WTC11 (cell line): ENCODE results near the gene SGMS1. TPM values are rescaled to one million over a fixed set of nuclear protein-coding genes. Genes with fewer than 3 reads are reported as not detected.

Experiments
- ATAC-seq: fragments of 200-7000 bp; cut with Tn5 transposase; 2 replicates; pipeline ENCODE4 v1.10.0; 2021; ENCODE audit warnings: mild to moderate bottlenecking, moderate library complexity
- CTCF ChIA-PET: fragments of 300-600 bp; sonication (Branson Sonifier 250); formaldehyde crosslinking; loops from one replicate; lab custom pipeline; 2021; ENCODE audit warnings: antibody characterized with exemption; lab: Charles Lee
- POLR2A ChIA-PET: fragments of 350-600 bp; sonication (Branson Sonifier 250); formaldehyde crosslinking; loops from one replicate; lab custom pipeline; 2021; ENCODE audit warnings: antibody characterized with exemption; lab: Charles Lee
- DNase-seq: peaks from one replicate; pipeline ENCODE4 v3.0.0; 2021; ENCODE audit warnings: low spot score
- H3K27ac Mint-ChIP-seq: 2 replicates; pipeline ENCODE4 v1.8.0; 2021; ENCODE audit warnings: mixed read lengths
- H3K27me3 Mint-ChIP-seq: 2 replicates; pipeline ENCODE4 v1.8.0; 2021; ENCODE audit warnings: low read depth, mild to moderate bottlenecking, moderate library complexity, mixed read lengths
- H3K36me3 Mint-ChIP-seq: 2 replicates; pipeline ENCODE4 v1.8.0; 2021; ENCODE audit warnings: mixed read lengths
- H3K4me1 Mint-ChIP-seq: 2 replicates; pipeline ENCODE4 v1.8.0; 2022; ENCODE audit warnings: mixed read lengths
- H3K4me3 Mint-ChIP-seq: 2 replicates; pipeline ENCODE4 v1.8.0; 2021; ENCODE audit warnings: mild to moderate bottlenecking, moderate library complexity, mixed read lengths
- H3K9me3 Mint-ChIP-seq: 2 replicates; pipeline ENCODE4 v1.8.0; 2021; ENCODE audit warnings: mixed read lengths
- CREB1 ChIP-seq: sonication (generic); formaldehyde crosslinking; IDR thresholded peaks from 2 replicates; pipeline ENCODE4 v1.8.0; 2023; ENCODE audit warnings: mild to moderate bottlenecking, missing genetic modification reagents
- EMX1 ChIP-seq: fragments of 250-450 bp; sonication (Bioruptor Pico); IDR thresholded peaks from 2 replicates; pipeline ENCODE4 v1.8.0; 2021; ENCODE audit warnings: mild to moderate bottlenecking
- FOXK1 ChIP-seq: sonication (generic); formaldehyde crosslinking; IDR thresholded peaks from 2 replicates; pipeline ENCODE4 v1.8.0; 2022; ENCODE audit warnings: mild to moderate bottlenecking, moderate library complexity, missing genetic modification reagents
- GABPB1 ChIP-seq: sonication (generic); formaldehyde crosslinking; IDR thresholded peaks from 2 replicates; pipeline ENCODE4 v1.8.1; 2023; ENCODE audit warnings: mild to moderate bottlenecking, missing genetic modification reagents
- GRHL2 ChIP-seq: fragments of 250-450 bp; sonication (Bioruptor Pico); IDR thresholded peaks from 2 replicates; pipeline ENCODE4 v1.8.0; 2022; ENCODE audit warnings: mild to moderate bottlenecking, moderate library complexity; ENCODE audit not compliant: insufficient replicate concordance, severe bottlenecking
- GTF2I ChIP-seq: fragments of 250-450 bp; sonication (Bioruptor Pico); conservative IDR thresholded peaks from 2 replicates; pipeline ENCODE4 v1.4.0; 2021; ENCODE audit warnings: mild to moderate bottlenecking
- JUN ChIP-seq: sonication (generic); formaldehyde crosslinking; IDR thresholded peaks from 2 replicates; pipeline ENCODE4 v1.8.0; 2023; ENCODE audit warnings: mild to moderate bottlenecking, missing genetic modification reagents
- KAT7 ChIP-seq: sonication (generic); formaldehyde crosslinking; IDR thresholded peaks from 2 replicates; pipeline ENCODE4 v1.8.1; 2023; ENCODE audit warnings: missing genetic modification reagents, mild to moderate bottlenecking, borderline replicate concordance
- NFYB ChIP-seq: sonication (generic); formaldehyde crosslinking; conservative IDR thresholded peaks from 2 replicates; pipeline ENCODE4 v1.8.0; 2022; ENCODE audit warnings: low read depth, missing genetic modification reagents
- NR2C2 ChIP-seq: sonication (generic); formaldehyde crosslinking; IDR thresholded peaks from 2 replicates; pipeline ENCODE4 v1.8.0; 2022; ENCODE audit warnings: mild to moderate bottlenecking, missing genetic modification reagents
- NR3C1 ChIP-seq: sonication (generic); formaldehyde crosslinking; conservative IDR thresholded peaks from 2 replicates; pipeline ENCODE4 v1.8.1; 2023; ENCODE audit warnings: low read depth, mild to moderate bottlenecking, missing genetic modification reagents
- OVOL2 ChIP-seq: fragments of 250-450 bp; sonication (Bioruptor Pico); IDR thresholded peaks from 2 replicates; pipeline ENCODE4 v1.9.0; 2021; ENCODE audit warnings: mild to moderate bottlenecking, borderline replicate concordance
- PRRX2 ChIP-seq: fragments of 250-450 bp; sonication (Bioruptor Pico); IDR thresholded peaks from 2 replicates; pipeline ENCODE4 v1.8.0; 2021; ENCODE audit warnings: mild to moderate bottlenecking
- RELA ChIP-seq: sonication (generic); formaldehyde crosslinking; IDR thresholded peaks from 2 replicates; pipeline ENCODE4 v1.8.1; 2022; ENCODE audit warnings: missing genetic modification reagents, mild to moderate bottlenecking, borderline replicate concordance
- SMAD3 ChIP-seq: sonication (generic); formaldehyde crosslinking; IDR thresholded peaks from 2 replicates; pipeline ENCODE4 v1.8.0; 2022; ENCODE audit warnings: missing genetic modification reagents, mild to moderate bottlenecking, borderline replicate concordance
- SMAD4 ChIP-seq: sonication (generic); formaldehyde crosslinking; IDR thresholded peaks from 2 replicates; pipeline ENCODE4 v1.8.0; 2022; ENCODE audit warnings: mild to moderate bottlenecking, missing genetic modification reagents
- SOX15 ChIP-seq: fragments of 250-450 bp; sonication (Bioruptor Pico); IDR thresholded peaks from 2 replicates; pipeline ENCODE4 v1.9.0; 2021; ENCODE audit warnings: mild to moderate bottlenecking
- ZBTB21 ChIP-seq: sonication (generic); formaldehyde crosslinking; IDR thresholded peaks from 2 replicates; pipeline ENCODE4 v1.8.1; 2023; ENCODE audit warnings: mild to moderate bottlenecking, missing genetic modification reagents, borderline replicate concordance
- ZNF138 ChIP-seq: sonication (generic); formaldehyde crosslinking; conservative IDR thresholded peaks from 2 replicates; pipeline ENCODE4 v1.8.1; 2022; ENCODE audit warnings: mild to moderate bottlenecking, moderate library complexity, missing genetic modification reagents
- ZNF263 ChIP-seq: sonication (generic); formaldehyde crosslinking; IDR thresholded peaks from 2 replicates; pipeline ENCODE4 v1.8.1; 2022; ENCODE audit warnings: low read depth, mild to moderate bottlenecking, moderate library complexity, missing genetic modification reagents
- ZNF317 ChIP-seq: sonication (generic); formaldehyde crosslinking; IDR thresholded peaks from 2 replicates; pipeline ENCODE4 v1.8.1; 2023; ENCODE audit warnings: low read depth, mild to moderate bottlenecking, moderate library complexity, missing genetic modification reagents, borderline replicate concordance
- ZNF416 ChIP-seq: fragments of 250-450 bp; sonication (Bioruptor Pico); IDR thresholded peaks from 2 replicates; pipeline ENCODE4 v1.9.0; 2021; ENCODE audit warnings: mild to moderate bottlenecking, inconsistent platforms
- ZNF671 ChIP-seq: fragments of 250-450 bp; sonication (Bioruptor Pico); IDR thresholded peaks from 2 replicates; pipeline ENCODE4 v1.8.0; 2021; ENCODE audit warnings: mild to moderate bottlenecking
- total RNA-seq: library from RNA; stranded (reverse); gene quantifications from 3 replicates; pipeline ENCODE4 v1.2.3, GENCODE V29; 2021
- TF ChIP-seq, protein P1 (sequence below): sonication (generic); formaldehyde crosslinking; IDR thresholded peaks from 2 replicates; pipeline ENCODE4 v1.8.0; 2022; ENCODE audit warnings: mild to moderate bottlenecking, missing genetic modification reagents
- TF ChIP-seq, protein P2 (sequence below): fragments of 200-600 bp; IDR thresholded peaks from 2 replicates; pipeline ENCODE4 v1.8.0; 2022; ENCODE audit warnings: antibody characterized with exemption
- TF ChIP-seq, protein P3 (sequence below): fragments of 250-450 bp; sonication (Bioruptor Pico); IDR thresholded peaks from 2 replicates; pipeline ENCODE4 v1.8.0; 2021; ENCODE audit warnings: mild to moderate bottlenecking
- TF ChIP-seq, protein P4 (sequence below): sonication (generic); formaldehyde crosslinking; conservative IDR thresholded peaks from 2 replicates; pipeline ENCODE4 v1.8.1; 2023; ENCODE audit warnings: mild to moderate bottlenecking, low read depth, missing genetic modification reagents, moderate library complexity
- TF ChIP-seq, protein P5 (sequence below): sonication (generic); formaldehyde crosslinking; IDR thresholded peaks from 2 replicates; pipeline ENCODE4 v1.8.1; 2023; ENCODE audit warnings: mild to moderate bottlenecking, missing genetic modification reagents, moderate library complexity

SGMS1 gene
- total RNA-seq, 1 experiment from 2014 or later, result 13.2 TPM

DNA sequence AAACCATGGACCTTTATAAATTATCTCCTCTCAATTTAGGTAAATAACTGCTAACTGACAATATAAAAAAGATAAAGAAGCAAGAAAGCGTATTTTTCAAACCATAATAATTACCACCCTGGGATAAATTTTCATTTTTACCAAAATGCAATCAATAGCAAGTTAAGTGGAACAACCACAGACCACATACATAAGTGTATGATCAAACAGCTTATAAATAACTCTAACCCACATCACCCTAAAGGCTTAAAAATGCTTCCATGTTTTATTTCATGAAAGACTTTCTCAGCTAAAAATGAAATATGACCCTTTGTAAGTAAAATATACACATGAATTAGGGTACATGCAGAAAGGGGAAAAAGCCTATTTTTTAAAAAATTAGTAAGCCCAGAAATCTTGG, 156.5 kb downstream of the SGMS1 start:
- no peak overlapping the region for H3K4me3 Mint-ChIP-seq
- CTCF ChIA-PET, result no interaction called here
- no peaks in the 10 kb centered on the region for H3K9me3 Mint-ChIP-seq
- DNase-seq, result no peak
- H3K27ac Mint-ChIP-seq, result no peak overlapping the region
- TF ChIP-seq GTF2I (no peak), EMX1 (CRISPR knock-in tag) (no peak), ZNF671 (CRISPR knock-in tag) (no peak), CREB1 (no peak), KAT7 (CRISPR knock-in tag) (no peak), PRRX2 (CRISPR knock-in tag) (no peak), SOX15 (no peak)
- TF ChIP-seq, protein P1, sequence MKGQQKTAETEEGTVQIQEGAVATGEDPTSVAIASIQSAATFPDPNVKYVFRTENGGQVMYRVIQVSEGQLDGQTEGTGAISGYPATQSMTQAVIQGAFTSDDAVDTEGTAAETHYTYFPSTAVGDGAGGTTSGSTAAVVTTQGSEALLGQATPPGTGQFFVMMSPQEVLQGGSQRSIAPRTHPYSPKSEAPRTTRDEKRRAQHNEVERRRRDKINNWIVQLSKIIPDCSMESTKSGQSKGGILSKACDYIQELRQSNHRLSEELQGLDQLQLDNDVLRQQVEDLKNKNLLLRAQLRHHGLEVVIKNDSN (CRISPR knock-in tag), result no peak
- TF ChIP-seq, all 79 proteins: peak for 0
- ATAC-seq, result no peak
- Mint-ChIP-seq H3K36me3 (no peaks in the 10 kb centered on the region), H3K27me3 (no peaks in the 10 kb centered on the region), H3K4me1 (peaks cover 41% of the 10 kb centered on the region)
- POLR2A ChIA-PET, result no interaction called here

DNA sequence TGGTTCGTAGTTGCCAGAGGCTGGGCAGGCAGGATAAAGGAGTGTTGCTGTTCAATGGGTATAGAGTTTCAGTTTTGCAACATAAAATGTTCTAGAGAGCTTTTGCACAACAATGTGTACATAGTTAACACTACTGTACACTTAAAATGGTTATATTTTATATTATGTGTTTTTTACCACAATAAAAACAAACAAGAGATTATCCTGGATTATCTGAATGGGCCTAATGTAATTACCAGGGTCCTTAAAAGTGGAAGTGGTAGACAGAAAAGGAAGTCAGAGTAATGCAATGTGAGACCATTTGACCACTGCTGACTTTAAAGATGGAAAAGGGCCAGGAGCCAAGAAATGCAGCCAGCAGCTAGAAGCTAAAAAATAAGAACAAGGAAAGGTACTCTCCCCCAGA, 159.7 kb downstream of the SGMS1 start:
- no peak for TF ChIP-seq RELA (CRISPR knock-in tag)
- no peak for TF ChIP-seq ZNF138 (CRISPR knock-in tag)
- TF ChIP-seq NFYB, result no peak
- TF ChIP-seq, protein P2, sequence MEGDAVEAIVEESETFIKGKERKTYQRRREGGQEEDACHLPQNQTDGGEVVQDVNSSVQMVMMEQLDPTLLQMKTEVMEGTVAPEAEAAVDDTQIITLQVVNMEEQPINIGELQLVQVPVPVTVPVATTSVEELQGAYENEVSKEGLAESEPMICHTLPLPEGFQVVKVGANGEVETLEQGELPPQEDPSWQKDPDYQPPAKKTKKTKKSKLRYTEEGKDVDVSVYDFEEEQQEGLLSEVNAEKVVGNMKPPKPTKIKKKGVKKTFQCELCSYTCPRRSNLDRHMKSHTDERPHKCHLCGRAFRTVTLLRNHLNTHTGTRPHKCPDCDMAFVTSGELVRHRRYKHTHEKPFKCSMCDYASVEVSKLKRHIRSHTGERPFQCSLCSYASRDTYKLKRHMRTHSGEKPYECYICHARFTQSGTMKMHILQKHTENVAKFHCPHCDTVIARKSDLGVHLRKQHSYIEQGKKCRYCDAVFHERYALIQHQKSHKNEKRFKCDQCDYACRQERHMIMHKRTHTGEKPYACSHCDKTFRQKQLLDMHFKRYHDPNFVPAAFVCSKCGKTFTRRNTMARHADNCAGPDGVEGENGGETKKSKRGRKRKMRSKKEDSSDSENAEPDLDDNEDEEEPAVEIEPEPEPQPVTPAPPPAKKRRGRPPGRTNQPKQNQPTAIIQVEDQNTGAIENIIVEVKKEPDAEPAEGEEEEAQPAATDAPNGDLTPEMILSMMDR, result no peak
- no peak for TF ChIP-seq ZNF263 (CRISPR knock-in tag)
- TF ChIP-seq GRHL2, result no peak
- TF ChIP-seq OVOL2, result no peak
- no peak for TF ChIP-seq ZNF317
- TF ChIP-seq SMAD4 (CRISPR knock-in tag), result no peak
- TF ChIP-seq FOXK1 (CRISPR knock-in tag), result no peak
- TF ChIP-seq ZBTB21 (CRISPR knock-in tag), result no peak
- TF ChIP-seq SMAD3, result no peak
- Mint-ChIP-seq H3K9me3 (no peaks in the 10 kb centered on the region), H3K27ac (no peak overlapping the region), H3K4me3 (no peak overlapping the region), H3K36me3 (peaks cover 8% of the 10 kb centered on the region), H3K27me3 (no peaks in the 10 kb centered on the region), H3K4me1 (peaks cover 11% of the 10 kb centered on the region)
- ChIA-PET POLR2A (no interaction called here), CTCF (no interaction called here)
- DNase-seq (no peak), ATAC-seq (no peak)

DNA sequence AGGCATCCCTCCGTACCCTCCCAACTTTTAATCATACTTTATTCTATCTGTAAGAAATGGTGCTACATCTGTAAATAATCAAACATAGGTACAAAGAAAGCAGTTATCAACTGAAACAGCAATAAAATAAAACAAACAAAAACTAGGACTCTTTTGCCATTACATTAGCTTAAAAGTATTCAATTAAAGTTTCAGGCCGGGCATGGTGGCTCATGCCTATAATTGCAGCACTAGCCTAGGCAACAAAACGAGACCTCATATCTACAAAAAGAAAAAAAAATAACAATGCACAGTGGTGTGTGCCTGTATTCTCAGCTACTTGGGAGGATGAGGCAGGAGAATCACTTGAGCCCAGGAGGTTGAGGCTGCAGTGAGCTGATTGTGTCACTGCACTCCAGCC, 161.9 kb downstream of the SGMS1 start:
- ChIA-PET POLR2A (no interaction called here), CTCF (interaction anchor here (0.9 kb wide), 1 partner anchor 94 kb away, joined by 3 read pairs; no protein-coding TSS in a partner anchor)
- Mint-ChIP-seq H3K9me3 (no peaks in the 10 kb centered on the region), H3K4me1 (peaks cover 5% of the 10 kb centered on the region; the same call in 1 of the 2 replicates), H3K36me3 (peaks cover 8% of the 10 kb centered on the region), H3K27ac (no peak overlapping the region), H3K4me3 (no peak overlapping the region), H3K27me3 (no peaks in the 10 kb centered on the region)
- DNase-seq (no peak), ATAC-seq (no peak)
- no peak for TF ChIP-seq GABPB1 (CRISPR knock-in tag)
- no peak for TF ChIP-seq JUN (CRISPR knock-in tag)
- TF ChIP-seq NR2C2 (CRISPR knock-in tag), result no peak
- TF ChIP-seq, protein P3, sequence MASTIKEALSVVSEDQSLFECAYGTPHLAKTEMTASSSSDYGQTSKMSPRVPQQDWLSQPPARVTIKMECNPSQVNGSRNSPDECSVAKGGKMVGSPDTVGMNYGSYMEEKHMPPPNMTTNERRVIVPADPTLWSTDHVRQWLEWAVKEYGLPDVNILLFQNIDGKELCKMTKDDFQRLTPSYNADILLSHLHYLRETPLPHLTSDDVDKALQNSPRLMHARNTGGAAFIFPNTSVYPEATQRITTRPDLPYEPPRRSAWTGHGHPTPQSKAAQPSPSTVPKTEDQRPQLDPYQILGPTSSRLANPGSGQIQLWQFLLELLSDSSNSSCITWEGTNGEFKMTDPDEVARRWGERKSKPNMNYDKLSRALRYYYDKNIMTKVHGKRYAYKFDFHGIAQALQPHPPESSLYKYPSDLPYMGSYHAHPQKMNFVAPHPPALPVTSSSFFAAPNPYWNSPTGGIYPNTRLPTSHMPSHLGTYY (CRISPR knock-in tag), result no peak
- TF ChIP-seq, protein P4, sequence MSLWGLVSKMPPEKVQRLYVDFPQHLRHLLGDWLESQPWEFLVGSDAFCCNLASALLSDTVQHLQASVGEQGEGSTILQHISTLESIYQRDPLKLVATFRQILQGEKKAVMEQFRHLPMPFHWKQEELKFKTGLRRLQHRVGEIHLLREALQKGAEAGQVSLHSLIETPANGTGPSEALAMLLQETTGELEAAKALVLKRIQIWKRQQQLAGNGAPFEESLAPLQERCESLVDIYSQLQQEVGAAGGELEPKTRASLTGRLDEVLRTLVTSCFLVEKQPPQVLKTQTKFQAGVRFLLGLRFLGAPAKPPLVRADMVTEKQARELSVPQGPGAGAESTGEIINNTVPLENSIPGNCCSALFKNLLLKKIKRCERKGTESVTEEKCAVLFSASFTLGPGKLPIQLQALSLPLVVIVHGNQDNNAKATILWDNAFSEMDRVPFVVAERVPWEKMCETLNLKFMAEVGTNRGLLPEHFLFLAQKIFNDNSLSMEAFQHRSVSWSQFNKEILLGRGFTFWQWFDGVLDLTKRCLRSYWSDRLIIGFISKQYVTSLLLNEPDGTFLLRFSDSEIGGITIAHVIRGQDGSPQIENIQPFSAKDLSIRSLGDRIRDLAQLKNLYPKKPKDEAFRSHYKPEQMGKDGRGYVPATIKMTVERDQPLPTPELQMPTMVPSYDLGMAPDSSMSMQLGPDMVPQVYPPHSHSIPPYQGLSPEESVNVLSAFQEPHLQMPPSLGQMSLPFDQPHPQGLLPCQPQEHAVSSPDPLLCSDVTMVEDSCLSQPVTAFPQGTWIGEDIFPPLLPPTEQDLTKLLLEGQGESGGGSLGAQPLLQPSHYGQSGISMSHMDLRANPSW (CRISPR knock-in tag), result no peak
- TF ChIP-seq NR3C1 (CRISPR knock-in tag), result no peak
- TF ChIP-seq KAT7 (CRISPR knock-in tag), result no peak
- TF ChIP-seq ZNF416, result no peak
- TF ChIP-seq NFYB, result no peak
- TF ChIP-seq, protein P5, sequence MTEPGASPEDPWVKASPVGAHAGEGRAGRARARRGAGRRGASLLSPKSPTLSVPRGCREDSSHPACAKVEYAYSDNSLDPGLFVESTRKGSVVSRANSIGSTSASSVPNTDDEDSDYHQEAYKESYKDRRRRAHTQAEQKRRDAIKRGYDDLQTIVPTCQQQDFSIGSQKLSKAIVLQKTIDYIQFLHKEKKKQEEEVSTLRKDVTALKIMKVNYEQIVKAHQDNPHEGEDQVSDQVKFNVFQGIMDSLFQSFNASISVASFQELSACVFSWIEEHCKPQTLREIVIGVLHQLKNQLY, result no peak
